ENCODE data around the gene CAMK2N1.

The CAMK2N1 gene

GRCh38 chr1:20476265-20477038 lies 9.6 kb downstream of the CAMK2N1 start:
- no peak for TF ChIP-seq CTCF (conservative IDR thresholded peaks at IDR 0.05; ENCODE audit: low read length)
- H3K4me3 ChIP-seq (ENCODE audit: low read length): no peak overlapping the region
- no peak for DNase-seq (ENCODE audit: low read depth)

GRCh38 chr1:20474996-20475395 lies 11.0 kb downstream of the CAMK2N1 start:
- TF ChIP-seq CTCF (conservative IDR thresholded peaks at IDR 0.05; ENCODE audit: low read length): no peak
- no peak for DNase-seq (ENCODE audit: low read depth)
- H3K4me3 ChIP-seq (ENCODE audit: low read length): no peak overlapping the region

- no peak overlapping the region for H3K4me3 ChIP-seq (ENCODE audit: low read length)
- DNase-seq (ENCODE audit: low read depth): no peak
- TF ChIP-seq CTCF (conservative IDR thresholded peaks at IDR 0.05; ENCODE audit: low read length): no peak
Observed at GRCh38 chr1:20474333-20474975, 11.6 kb downstream of the CAMK2N1 start.

- no peak for TF ChIP-seq CTCF (conservative IDR thresholded peaks at IDR 0.05; ENCODE audit: low read length)
- H3K4me3 ChIP-seq (ENCODE audit: low read length): no peak overlapping the region
- no peak for DNase-seq (ENCODE audit: low read depth)
Observed at GRCh38 chr1:20473894-20474293, 12.1 kb downstream of the CAMK2N1 start.

GRCh38 chr1:20472860-20473711 lies 12.9 kb downstream of the CAMK2N1 start:
- no peak overlapping the region for H3K4me3 ChIP-seq (ENCODE audit: low read length)
- DNase-seq (ENCODE audit: low read depth): no peak
- TF ChIP-seq CTCF (conservative IDR thresholded peaks at IDR 0.05; ENCODE audit: low read length): no peak

GRCh38 chr1:20472121-20472520 lies 13.9 kb downstream of the CAMK2N1 start:
- DNase-seq (ENCODE audit: low read depth): no peak
- H3K4me3 ChIP-seq (ENCODE audit: low read length): no peak overlapping the region
- no peak for TF ChIP-seq CTCF (conservative IDR thresholded peaks at IDR 0.05; ENCODE audit: low read length)
